CD4-positive, alpha-beta T cell treated with Interleukin-6 at 100 ng/mL for 8 hours (primary cell): ENCODE results near the gene KCND3.

Experiments
- DNase-seq: peaks from one replicate; pipeline ENCODE4 v3.0.0-alpha.2; 2020; ENCODE audit warnings: mixed read lengths, low spot score

KCND3 gene

DNA sequence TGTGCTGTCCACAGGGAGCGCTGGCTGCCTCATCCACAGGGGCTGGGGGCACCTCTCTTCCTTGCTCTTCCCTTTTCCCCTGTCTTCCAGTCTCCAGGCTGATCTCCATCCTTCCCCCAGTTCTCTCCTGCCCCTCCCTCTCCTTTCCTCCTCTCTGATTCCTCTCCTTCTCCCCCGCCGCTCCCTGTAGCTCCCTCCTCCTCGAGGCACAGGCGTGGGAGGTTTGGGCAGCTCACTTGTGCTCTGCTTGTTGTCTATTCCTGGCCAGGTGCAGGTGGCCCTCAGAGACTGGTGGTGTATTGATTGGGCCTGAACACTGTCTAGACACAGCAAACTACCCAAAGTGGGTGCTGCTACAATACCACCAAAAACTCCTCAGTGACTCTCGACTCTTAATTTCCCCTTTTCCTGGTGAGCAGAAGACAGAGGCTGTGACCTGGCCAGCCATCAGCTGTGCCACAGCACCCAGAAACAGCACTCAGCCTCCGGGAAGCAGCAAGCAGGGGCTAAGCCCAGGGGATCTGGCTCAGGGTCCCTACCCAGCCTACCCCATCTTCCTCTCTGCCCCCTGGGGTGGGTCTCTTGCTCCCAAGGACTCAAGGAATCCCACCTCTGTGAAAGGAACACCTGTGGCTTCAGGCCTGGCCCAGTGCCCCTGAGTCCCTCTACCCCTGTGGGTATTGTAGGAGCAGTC is 140.5 kb downstream of the KCND3 start:
- DNase-seq = no peak

DNA sequence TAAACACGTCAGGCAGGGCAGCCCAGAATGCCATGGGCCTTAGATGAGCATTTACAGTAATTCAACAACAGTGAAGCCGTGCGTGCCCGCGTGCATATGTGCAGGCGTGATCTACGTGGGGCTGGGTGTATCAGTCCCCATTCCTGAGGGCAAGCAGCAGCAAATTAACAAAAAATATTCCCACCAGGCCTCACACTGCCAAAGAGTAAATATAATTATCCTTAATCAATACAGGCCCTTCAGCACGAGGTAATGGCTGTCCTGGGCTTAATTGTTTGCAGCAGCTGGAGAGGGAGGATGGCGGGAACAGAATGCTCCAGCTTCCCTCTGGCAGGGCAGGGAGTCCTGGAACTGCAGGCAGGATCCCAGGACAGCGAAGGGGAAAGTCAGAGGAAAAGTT is 142.0 kb downstream of the KCND3 start:
- DNase-seq = no peak

DNA sequence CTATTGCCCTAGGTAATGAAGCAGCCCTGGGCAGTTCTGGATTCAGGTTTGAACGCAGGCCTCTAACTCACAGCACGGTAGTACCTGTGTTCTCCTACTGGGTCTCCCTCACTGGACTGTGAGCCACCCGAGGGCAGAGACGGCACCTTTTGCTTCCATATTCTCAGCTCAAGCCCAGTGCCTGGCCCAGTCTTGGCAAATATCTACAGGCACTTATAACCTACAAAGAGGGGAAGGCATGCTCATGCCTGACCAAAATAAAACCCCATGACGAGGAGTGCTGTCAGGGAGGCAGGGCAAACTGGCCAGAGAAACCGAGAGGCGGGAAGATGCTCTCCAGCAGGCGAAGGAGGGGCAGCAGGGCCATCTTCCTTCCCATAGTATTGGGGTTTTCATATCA is 142.6 kb downstream of the KCND3 start:
- no peak for DNase-seq

DNA sequence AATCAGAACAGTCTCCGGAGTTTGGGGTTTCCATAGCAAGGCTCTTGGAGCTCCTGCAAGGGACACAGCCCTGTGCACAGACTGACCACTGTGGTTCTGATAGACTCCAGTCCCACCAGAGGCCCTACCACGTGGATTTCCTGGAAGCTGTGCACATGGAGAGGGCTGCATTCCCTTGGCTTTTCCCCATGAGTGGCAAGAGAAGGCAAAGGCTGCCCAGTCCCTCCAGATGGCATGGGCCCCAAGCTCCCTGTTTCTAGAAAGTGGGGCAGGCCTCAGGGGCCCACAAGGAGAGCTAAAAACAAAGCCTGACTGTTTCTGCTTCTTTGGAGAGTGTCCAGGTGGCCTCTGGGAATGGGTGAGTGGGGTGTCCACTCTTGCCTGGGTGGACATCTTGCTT is 146.3 kb downstream of the KCND3 start:
- DNase-seq = no peak

DNA sequence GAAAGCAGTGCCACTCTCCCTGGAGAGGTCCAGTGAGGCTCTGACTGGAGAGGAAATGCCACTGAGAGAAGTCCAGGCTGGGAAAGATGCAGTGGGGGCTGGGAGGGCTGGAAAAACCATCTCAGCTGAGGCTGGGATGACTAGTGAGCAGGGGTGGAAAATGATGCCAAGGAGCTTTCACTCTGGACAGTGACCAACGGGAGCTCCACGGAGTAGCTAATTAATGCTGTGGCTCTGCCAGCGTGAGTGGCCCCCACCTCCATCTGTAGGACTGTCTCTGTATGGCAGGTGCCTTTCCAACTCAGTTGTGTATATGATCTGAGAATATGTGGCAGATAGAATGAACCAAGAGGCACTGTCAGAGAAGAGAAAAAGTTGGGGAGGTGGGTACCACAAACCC is 147.1 kb downstream of the KCND3 start:
- no peak for DNase-seq

DNA sequence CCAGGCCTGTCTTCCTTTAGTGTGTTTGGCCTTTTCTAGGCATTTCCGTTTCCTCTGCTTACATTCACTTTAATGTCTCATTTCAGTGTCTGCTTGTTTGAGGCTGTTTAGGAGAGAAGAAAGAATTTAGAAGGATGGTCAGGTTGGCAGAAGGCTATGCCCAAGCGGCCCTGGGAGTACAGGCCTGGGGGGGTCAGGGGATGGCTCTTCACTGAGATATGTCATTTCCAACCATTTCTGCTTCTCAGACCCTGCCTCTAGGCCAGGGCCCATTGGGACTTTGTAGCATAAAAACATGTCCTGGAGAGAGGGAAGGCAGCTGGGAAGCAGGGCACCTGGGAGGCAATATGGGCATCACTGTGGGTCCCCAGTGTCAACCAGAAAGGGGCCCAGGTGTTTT is 147.7 kb downstream of the KCND3 start:
- DNase-seq = no peak

DNA sequence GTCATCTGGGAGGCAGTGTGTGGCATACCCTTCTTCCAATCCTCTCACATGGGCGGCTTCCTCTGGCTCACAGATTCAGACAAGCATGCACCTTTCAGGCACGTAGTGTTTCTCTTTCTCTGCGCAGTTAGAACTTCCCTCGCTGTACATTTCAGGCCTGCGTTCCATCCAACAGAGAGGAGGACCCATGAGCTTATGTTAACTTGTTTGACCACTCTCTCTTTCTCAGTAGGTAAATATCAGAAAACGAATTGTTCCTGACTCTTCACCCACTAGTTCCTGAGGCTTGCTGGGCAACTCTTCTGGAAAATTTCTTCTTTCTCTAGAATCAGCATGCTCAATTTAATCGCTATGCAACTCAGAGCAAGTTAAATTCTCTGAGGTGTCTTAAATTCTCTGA is 148.3 kb downstream of the KCND3 start:
- no peak for DNase-seq

DNA sequence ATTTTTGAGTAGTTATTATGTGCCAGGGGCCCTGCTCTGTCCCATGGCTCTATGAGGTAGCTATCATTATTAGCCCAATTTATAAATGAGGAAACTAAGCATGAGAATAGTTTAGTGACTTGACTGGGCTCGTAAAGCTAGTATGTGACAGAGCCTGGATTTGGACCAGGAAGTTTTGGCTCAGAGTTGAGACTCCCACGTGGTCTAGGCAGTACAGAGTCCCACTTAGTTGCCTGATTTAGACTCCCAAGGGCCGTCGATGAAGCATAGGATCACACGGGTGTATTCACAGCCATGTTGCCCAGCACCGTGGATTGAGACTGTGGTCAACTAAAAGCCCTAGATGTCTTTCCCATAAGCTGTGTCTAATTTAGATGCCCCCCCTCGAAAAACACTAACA is 152.1 kb downstream of the KCND3 start:
- no peak for DNase-seq

DNA sequence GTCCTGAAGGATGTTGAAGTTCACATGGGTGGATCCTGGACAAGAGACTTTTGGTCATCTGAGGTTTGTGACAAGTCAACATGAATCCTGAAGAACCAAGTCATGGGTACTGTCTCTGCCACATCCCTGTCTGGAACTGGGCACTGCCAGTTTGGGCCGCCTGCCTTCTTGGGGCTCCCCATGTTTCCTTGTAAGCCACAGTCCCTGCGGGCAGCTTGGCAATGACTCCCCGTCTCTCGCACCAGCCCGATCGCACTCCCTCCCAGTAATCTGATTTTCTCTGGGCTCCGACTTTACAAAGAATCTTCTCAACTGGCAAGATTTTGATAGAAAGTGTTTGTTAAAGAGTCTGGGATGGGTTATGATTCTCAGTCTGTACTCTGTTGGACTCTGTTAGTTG is 153.4 kb downstream of the KCND3 start:
- DNase-seq = no peak

DNA sequence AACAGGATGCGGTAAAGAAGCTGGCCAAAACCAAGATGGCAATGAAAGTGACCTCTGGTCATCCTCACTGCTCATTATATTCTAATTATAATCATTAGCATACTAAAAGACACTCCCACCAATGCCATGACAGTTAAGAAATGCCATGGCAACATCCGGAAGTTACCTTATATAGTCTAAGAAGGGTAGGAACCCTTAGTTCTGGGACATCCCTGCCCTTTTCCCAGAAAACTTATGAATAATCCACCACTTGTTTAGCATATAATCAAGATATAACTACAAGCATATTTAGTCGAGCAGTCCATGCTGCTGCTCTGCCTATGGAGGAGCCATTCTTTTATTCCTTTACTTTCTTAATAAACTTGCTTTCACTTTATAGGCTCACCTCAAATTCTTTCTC is 154.0 kb downstream of the KCND3 start:
- no peak for DNase-seq

DNA sequence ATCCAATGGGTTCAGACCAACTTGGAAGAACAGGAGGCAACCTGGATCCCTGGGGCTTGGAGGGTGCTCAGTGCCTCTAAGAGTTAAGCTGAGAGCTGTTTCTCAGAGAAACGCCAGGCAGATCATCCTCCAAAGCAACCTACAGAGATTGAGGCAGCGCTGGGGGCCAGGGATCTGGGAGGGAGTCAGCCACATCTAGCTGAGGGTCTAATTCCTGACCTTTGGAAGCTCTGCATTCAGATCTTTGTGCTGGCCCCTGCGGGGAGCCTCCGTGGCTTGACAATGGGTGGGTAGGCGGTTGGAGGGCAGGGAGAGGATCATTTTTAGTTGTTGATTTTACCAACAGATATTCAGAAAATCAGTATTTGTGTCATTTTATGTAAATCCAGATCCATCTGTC is 154.5 kb downstream of the KCND3 start:
- DNase-seq = no peak

DNA sequence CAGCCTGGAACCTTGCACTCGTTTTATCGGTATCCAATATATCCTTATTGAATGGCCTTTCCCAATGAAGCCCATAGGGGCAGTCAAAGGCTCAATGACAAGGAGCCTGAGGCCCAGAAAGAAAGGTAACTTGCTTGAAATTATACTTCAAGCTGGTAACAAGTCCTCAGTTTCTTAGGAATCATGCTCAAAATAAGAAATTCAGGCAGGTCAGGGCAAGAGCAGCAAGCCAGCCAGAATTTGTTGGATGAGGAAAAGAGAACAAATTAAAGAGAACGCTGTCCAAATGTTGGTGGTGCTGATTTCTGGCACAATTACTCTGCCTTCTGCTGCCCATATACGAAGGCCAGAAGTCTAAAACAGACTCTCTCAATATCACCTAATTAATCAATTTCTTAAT is 156.1 kb downstream of the KCND3 start:
- DNase-seq = no peak

DNA sequence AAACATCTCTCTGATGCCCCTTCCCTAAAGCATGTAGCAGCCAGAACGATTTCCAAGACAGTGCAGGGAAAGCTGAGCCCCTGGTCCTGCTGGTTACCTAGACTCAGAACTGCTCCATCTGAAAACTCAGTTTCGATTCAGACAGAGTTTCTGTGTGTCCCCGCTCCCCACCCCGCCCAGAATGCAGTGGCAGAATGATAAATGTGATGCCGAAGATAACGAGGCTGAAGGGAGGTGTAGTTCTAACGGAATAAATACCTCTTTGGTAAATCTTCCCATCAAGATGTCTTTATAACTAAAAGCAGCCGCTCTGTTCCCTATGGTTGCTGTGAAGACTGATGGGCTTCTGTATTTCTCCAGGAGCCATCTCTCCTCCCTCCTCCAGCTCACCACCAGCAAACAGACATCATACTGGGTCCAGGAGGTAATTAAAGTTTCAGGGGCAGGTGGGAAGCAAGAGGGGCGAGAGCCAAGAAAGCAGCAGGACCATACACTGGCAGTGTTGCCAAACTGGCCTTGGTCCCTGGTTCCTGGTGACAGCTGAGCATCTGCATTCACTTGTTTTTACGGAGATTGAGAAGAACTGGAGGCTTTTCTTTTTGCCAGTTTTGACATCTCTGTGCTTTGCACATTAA is 156.8 kb downstream of the KCND3 start:
- DNase-seq = no peak

DNA sequence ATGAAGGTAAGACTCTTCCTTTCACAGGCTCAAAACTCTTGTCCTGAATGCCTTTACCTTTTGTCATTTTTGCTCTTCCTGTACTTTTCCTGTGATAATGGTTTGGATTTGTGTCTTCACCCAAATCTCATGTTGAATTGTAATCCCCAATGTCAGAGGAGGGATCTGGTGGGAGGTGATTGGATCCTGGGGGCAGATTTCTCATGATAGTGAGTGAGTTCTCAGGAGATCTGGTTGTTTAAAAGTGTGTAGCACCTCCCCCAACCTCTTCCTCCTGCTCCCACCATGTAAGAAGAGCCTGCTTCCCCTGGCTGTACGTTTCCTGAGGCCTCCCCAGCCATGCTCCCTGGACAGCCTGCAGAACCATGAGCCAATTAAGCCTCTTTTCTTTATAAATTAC is 158.3 kb downstream of the KCND3 start:
- no peak for DNase-seq

DNA sequence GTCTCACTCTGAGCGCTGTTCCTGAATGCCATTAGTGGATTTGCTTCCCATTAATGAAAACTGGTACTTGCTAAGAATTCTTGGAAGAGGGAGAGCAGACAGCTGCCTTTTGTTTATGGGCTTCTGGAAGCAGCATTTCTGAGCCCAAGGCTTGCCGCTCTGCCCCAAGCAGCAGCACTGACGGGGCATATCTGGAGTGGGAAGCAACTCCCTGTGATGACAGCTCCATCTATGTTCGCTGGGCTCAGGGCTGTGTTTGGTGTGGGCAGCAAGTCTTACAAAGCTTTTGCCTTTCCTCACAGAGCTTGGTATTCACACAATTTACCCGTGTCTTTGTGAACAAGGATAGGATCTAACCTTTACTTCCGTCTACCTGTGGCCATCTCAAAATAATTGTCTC is 161.5 kb downstream of the KCND3 start:
- no peak for DNase-seq

DNA sequence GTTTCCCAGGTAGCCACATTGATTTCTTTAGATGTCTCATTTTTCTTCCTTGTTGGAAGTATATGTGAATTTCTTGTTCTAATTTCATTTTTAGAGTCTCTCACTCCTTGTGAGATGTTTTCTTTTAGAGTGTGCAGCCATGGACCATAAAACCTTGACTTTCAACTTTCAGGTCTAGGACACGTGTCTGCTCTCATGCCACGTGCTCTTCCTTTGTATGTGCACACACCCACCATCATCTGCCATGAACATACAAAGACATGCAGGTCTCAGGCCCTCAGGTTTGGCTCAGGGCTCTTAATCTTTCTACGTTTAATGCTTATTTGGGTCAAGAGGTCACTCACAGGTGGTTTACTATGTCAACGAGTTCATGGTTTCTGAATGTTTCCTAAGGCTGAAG is 163.2 kb downstream of the KCND3 start:
- no peak for DNase-seq

DNA sequence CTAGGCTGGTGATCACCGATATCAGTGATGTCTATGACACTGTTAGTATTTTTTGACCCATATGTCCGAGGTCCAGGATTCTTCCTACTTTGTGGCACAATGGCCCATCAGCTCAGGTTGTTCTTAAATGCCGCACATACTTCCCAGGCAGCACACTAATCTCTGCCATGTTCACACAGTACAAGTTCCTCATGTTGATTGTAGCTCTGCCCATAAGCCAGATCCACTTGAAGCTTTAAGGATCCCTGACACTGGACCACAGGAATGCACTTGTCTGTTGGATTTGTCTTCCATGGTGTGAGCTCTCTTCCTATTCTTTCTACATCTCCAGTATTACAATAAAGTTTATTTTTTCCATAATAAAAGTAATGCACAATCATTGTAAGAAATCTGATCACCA is 164.3 kb downstream of the KCND3 start:
- no peak for DNase-seq

DNA sequence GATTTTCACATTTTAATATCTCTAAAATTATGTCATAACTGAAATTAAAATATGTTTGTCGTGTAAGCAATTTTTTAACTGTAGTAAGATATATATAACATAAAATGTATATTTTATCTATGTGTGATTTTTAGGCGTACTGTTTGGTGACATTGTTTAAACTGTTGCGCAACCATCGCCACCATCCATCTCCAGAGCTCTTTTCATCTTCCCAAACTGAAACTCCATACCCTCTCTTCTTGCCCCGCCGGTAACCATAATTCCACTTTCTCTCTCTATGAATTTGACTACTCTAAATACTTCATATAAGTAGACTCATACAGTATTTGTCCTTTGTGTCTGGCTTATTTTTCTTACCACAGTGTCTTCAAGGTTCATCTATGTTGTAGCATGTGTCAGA is 167.3 kb downstream of the KCND3 start:
- no peak for DNase-seq

DNA sequence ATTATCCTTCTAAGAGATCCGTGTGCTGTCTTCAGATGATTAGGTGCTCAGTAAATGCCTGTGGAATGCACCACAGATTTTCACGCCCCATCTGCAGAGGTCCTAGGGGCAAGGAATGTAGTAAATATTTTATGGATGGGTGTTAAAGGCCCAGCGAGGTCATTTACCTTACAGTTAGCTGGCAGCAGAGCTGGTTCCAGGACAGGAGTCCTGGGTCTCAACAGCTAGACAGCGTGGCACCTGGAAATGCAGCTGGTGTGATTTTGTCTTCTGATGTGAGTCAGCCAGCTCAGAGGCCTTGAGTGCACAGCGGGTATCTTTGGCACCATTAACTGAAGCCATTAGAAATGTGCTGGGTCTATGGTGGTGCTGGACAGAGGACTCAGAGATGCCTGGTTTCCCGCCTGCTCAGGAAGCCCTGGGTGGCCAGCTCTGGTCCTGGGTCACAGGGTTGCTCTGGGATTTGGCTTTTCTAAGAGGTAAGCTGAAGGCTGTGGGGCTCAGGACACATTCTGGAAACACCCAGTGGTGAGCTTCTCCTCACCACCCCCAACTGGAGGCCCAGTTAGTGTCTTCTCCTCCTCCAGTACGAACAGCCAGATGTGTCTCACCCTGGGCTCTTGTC is 168.2 kb downstream of the KCND3 start:
- no peak for DNase-seq

DNA sequence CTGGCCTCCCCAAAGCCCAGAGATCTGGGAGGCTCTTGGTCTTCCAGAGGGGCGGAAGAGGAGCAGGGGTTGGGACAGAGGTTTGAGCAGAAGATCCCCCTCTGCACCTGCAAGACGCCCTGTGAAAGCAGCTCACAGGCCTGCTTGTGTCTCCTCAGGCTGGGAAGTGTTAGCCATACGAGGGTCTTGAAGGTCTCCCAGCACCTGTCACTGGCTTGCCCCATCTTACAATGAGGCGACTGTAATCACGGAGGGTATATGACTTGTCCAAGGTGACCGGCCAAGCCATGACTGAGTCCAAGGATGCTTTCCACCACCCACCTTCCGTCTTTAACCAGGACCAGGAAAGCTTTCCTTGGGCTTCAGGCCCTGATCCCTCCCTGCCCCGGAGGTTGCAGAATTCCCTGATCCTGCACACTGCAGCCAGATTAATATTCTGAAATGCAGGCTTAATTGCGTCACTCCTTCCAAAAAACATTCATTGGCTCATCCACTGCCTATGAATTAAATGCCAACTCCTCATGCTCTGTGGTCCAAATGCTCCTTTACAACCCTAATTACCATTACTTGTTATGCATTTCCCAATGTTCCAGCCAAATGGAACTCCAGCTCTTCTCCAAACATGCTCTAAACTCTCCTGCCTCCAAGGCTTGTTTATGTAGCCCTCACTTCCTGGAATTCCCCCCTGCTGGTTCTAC is 169.8 kb downstream of the KCND3 start:
- DNase-seq = no peak

DNA sequence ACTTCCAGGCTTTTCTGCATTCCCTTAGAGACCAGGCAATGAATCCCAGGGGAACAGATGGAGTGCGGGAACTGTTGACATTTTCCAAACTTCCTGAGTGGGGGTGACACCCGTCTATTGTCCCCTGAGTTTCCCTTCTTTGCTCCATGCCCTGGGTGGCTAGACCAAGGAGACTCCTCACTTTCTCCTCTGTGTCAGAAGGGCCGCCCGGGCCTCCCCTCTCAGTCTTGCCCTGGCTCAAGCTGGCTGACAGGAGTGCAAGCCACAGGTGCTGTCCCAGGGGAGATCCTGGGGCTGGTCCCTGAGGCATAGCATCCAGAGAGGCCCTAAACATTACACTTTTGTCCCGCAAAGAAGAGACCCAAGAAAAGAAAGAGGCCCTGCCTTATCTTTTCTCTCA is 170.9 kb downstream of the KCND3 start:
- DNase-seq = no peak

DNA sequence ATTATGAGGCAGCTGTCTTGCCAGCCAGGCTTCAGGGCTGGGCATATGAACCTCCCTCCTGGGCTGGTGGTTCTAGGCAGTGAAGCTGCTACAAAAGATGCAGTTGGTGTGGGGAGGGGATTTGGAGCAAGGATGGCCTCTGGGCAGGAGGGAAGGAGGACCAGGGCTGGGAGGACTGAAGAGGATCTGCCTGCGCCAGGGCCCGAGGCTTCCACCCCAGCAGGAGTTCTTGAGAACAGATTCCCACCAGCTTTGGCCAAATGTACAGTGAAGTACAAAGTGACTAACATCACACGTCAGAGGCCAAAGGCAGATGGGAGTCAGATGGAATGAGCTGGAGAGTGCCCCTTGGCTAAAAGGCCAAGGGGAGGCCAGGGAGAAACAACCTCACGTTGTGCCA is 171.4 kb downstream of the KCND3 start:
- no peak for DNase-seq

DNA sequence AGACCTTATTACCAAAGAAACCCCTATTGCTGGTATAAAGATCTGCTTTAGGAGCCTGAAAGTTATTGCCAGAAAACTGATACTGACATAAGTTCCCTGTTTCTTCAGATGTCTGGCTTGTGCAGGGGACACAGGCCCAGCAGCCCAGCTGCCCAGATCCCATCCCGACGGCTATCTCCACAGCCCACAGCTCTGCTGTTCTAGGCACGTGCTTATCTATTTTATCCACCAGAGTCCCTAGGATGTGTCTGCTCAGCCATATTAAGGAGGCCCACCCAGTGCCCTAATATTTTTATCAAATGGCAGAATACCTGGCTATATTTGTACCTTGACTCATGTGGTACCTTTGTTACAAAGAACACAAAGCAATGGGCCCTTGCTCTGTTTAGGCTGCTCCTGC is 174.8 kb downstream of the KCND3 start:
- no peak for DNase-seq
